ENCODE data around the gene WIPI1.

Gene WIPI1

GRCh38 chr17:68437979-68438822 is 19.1 kb downstream of the WIPI1 start:
- DNase-seq: peak; percentile 64

GRCh38 chr17:68435876-68436842 is 21.1 kb downstream of the WIPI1 start:
- DNase-seq: peak; percentile 88

GRCh38 chr17:68435361-68435760 is 21.9 kb downstream of the WIPI1 start:
- DNase-seq: no peak

GRCh38 chr17:68433911-68434508 is 23.3 kb downstream of the WIPI1 start:
- no peak for DNase-seq

GRCh38 chr17:68433211-68433610 is 24.1 kb downstream of the WIPI1 start:
- no peak for DNase-seq

- DNase-seq: no peak
These were observed 25.0 kb downstream of the WIPI1 start for GRCh38 chr17:68432086-68432864.

- peak; percentile 64 for DNase-seq
These were observed 25.6 kb downstream of the WIPI1 start for GRCh38 chr17:68431661-68432071.

GRCh38 chr17:68431045-68431608 is 26.2 kb downstream of the WIPI1 start:
- no peak for DNase-seq

- no peak for DNase-seq
These were observed 27.4 kb downstream of the WIPI1 start for GRCh38 chr17:68429881-68430280.

GRCh38 chr17:68428498-68429172 is 28.7 kb downstream of the WIPI1 start:
- DNase-seq: no peak

GRCh38 chr17:68427575-68427974 is 29.7 kb downstream of the WIPI1 start:
- DNase-seq: no peak

- DNase-seq: no peak
These were observed 31.3 kb downstream of the WIPI1 start for GRCh38 chr17:68425979-68426378.

GRCh38 chr17:68424861-68425260 is 32.4 kb downstream of the WIPI1 start:
- no peak for DNase-seq

GRCh38 chr17:68424203-68424602 is 33.1 kb downstream of the WIPI1 start:
- no peak for DNase-seq

- no peak for DNase-seq
These were observed 34.0 kb downstream of the WIPI1 start for GRCh38 chr17:68423251-68423650.

- no peak for DNase-seq
These were observed 34.5 kb downstream of the WIPI1 start for GRCh38 chr17:68422821-68423220.

- DNase-seq: no peak
These were observed 35.8 kb downstream of the WIPI1 start for GRCh38 chr17:68421486-68421885.

GRCh38 chr17:68420065-68420464 is 37.2 kb downstream of the WIPI1 start:
- DNase-seq: no peak

GRCh38 chr17:68418876-68419275 is 38.4 kb downstream of the WIPI1 start:
- no peak for DNase-seq

- DNase-seq: no peak
These were observed 40.0 kb downstream of the WIPI1 start for GRCh38 chr17:68417317-68417716.

- peak; percentile 30 for DNase-seq
These were observed 42.4 kb downstream of the WIPI1 start for GRCh38 chr17:68414901-68415300.
